Fibroblast of skin of abdomen (primary cell): ENCODE measurements around the gene NHSL1.

Experiments used
- DNase-seq: peaks from one replicate; pipeline ENCODE4 v3.0.0-alpha.2; 2013

Gene NHSL1

GRCh38 chr6:138424004-138424904 lies 75.0 kb downstream of the NHSL1 start:
- no peak for DNase-seq

- no peak for DNase-seq
These were observed 76.4 kb downstream of the NHSL1 start for GRCh38 chr6:138422861-138423260.

- DNase-seq: no peak
These were observed 77.7 kb downstream of the NHSL1 start for GRCh38 chr6:138421608-138422007.

GRCh38 chr6:138421089-138421488 lies 78.2 kb downstream of the NHSL1 start:
- DNase-seq: no peak

- DNase-seq: no peak
These were observed 78.9 kb downstream of the NHSL1 start for GRCh38 chr6:138420356-138420755.

- no peak for DNase-seq
These were observed 79.5 kb downstream of the NHSL1 start for GRCh38 chr6:138419766-138420165.

- no peak for DNase-seq
These were observed 81.1 kb downstream of the NHSL1 start for GRCh38 chr6:138418118-138418742.

- no peak for DNase-seq
These were observed 81.7 kb downstream of the NHSL1 start for GRCh38 chr6:138417493-138418117.

- no peak for DNase-seq
These were observed 83.1 kb downstream of the NHSL1 start for GRCh38 chr6:138416206-138416605.

- DNase-seq: no peak
These were observed 84.2 kb downstream of the NHSL1 start for GRCh38 chr6:138415125-138415524.

- DNase-seq: peak; percentile 57
These were observed 88.1 kb downstream of the NHSL1 start for GRCh38 chr6:138410972-138411880.

- DNase-seq: peak; percentile 55
These were observed 89.1 kb downstream of the NHSL1 start for GRCh38 chr6:138410048-138410735.

GRCh38 chr6:138406443-138406842 lies 92.9 kb downstream of the NHSL1 start:
- no peak for DNase-seq

GRCh38 chr6:138405816-138406413 lies 93.4 kb downstream of the NHSL1 start:
- no peak for DNase-seq

- no peak for DNase-seq
These were observed 94.5 kb downstream of the NHSL1 start for GRCh38 chr6:138404666-138405337.

- DNase-seq: peak; percentile 71
These were observed 95.3 kb downstream of the NHSL1 start, which contains the start of gene HEBP2 for GRCh38 chr6:138403801-138404665. Gene HEBP2 (plus strand): TSS chr6:138404223. CDS start chr6:138404496, 273 bp downstream.

- peak; percentile 18 for DNase-seq
These were observed 95.9 kb downstream of the NHSL1 start for GRCh38 chr6:138403324-138403800.

GRCh38 chr6:138402838-138403187 lies 96.5 kb downstream of the NHSL1 start:
- DNase-seq: no peak
